NT2/D1 (cell line): ENCODE results near the gene PIR.

Experiments used
- DNase-seq: peaks from one replicate; pipeline ENCODE4 v3.0.0-alpha.2; 2011; ENCODE audit warnings: low read depth, low spot score
- H3K27me3 ChIP-seq: 2 replicates; pipeline ENCODE4 v1.6.0; 2011; ENCODE audit warnings: mild to moderate bottlenecking; ENCODE audit not compliant: insufficient read length, insufficient read depth
- H3K36me3 ChIP-seq: 2 replicates; pipeline ENCODE4 v1.6.1; 2011; ENCODE audit warnings: mild to moderate bottlenecking, low read length, mixed read lengths; ENCODE audit not compliant: insufficient read depth, insufficient read length
- H3K4me1 ChIP-seq: 2 replicates; pipeline ENCODE4 v1.5.1; 2011; ENCODE audit not compliant: insufficient read depth, insufficient read length
- H3K4me3 ChIP-seq: 2 replicates; pipeline ENCODE4 v1.5.1; 2011; ENCODE audit warnings: low read depth; ENCODE audit not compliant: insufficient read length
- H3K9ac ChIP-seq: 2 replicates; pipeline ENCODE4 v1.6.0; 2011; ENCODE audit warnings: low read depth; ENCODE audit not compliant: insufficient read length
- H3K9me3 ChIP-seq: 2 replicates; pipeline ENCODE4 v1.5.1; 2011; ENCODE audit warnings: mild to moderate bottlenecking, low read length; ENCODE audit not compliant: insufficient read depth
- SUZ12 ChIP-seq: IDR thresholded peaks from 2 replicates; pipeline ENCODE4 v1.6.1; 2011; ENCODE audit not compliant: insufficient read length, insufficient read depth; ENCODE audit errors: extremely low read depth
- YY1 ChIP-seq: IDR thresholded peaks from 2 replicates; pipeline ENCODE4 v1.6.1; 2011; ENCODE audit not compliant: insufficient read length, insufficient read depth
- ZNF274 ChIP-seq: IDR thresholded peaks from 2 replicates; pipeline ENCODE4 v1.6.1; 2011; ENCODE audit warnings: mild to moderate bottlenecking, low read depth, low read length

The PIR gene

DNA sequence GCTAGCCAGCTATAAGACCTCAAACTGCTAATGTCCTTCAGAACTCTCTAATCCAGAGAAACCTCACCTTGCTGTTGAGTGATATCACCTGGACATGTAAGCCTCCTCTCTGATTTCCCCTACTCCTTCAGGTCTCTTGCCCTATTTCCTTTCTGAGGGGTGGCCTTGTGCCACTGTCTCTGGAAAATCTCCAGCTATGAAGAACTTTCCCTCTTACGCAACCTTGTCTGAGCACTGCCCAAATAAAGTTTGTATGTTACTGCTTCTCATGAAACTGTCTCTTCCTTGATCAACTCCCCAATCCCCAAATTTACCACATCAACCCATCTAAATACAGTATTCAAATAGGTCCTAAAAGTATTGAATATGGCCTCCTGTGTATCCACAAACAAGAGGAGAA is 55.4 kb downstream of the PIR start:
- Histone ChIP-seq H3K9ac (no peak overlapping the region), H3K27me3 (peaks cover 9% of the 10 kb centered on the region), H3K4me1 (no peaks in the 10 kb centered on the region), H3K4me3 (no peak overlapping the region), H3K36me3 (peaks cover 3% of the 10 kb centered on the region), H3K9me3 (no peaks in the 10 kb centered on the region)
- DNase-seq, result no peak
- TF ChIP-seq ZNF274 (no peak), YY1 (no peak), SUZ12 (no peak)

DNA sequence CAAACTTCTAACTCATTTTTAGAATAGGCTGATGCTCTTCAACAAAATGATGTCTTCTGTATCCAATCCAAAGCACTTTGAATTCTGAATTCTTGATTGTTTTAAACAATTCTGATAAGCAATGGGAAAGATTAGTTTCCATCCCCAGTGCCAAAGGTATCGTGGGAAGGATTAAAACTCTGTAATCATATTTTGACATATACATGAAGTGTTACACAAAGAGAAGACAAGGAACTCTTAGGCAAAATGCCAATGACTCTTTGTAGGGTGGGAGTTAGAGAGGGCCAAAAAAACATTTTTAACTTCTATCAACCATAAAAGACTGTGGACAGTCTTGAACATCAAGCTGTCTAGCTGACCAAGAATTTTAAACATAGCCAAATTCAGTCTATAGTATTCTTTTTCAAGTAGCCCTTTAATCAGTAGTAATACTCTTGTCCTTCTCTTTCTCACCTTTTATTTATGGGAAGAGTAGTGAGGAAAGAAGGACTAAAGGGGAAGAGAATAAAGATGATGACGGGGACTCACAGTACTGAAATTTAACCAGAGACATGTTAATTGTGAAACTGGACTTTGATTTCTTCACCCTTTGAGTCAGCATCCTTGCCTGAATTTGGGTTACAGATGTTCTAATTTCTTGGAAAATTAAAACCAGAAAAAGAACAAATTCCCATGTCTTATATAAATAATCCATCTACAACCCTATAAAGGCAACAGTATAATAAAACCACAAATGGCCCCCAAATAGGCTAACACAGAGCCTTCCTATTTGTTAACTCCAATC is 57.1 kb downstream of the PIR start:
- no peak overlapping the region for H3K4me3 ChIP-seq
- no peaks in the 10 kb centered on the region for H3K4me1 ChIP-seq
- H3K36me3 ChIP-seq, result peaks cover 3% of the 10 kb centered on the region
- no peaks in the 10 kb centered on the region for H3K9me3 ChIP-seq
- no peak for DNase-seq
- TF ChIP-seq YY1, result no peak
- no peak for TF ChIP-seq ZNF274
- TF ChIP-seq SUZ12, result no peak
- H3K9ac ChIP-seq, result no peak overlapping the region
- H3K27me3 ChIP-seq, result peaks cover 9% of the 10 kb centered on the region

DNA sequence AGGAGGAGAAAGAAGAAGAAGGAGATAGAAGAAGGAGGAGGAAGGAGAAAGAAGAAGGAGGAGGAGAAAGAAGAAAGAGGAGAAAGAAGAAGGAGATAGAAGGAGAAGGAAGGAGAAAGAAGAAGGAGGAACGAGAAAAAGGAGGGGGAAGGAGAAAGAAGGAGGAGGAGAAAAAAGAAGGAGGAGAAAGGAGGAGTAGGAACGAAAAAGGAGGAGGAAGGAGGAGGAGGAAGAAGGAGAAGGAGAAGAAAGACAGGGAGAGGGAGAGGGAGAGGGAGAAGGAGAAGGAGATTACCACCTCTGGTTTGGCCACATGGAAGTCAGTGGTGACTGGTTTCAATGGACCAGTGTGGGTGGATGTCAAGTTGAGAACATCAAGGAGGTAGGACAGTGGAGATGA is 58.9 kb downstream of the PIR start:
- Histone ChIP-seq H3K27me3 (peaks cover 9% of the 10 kb centered on the region), H3K9ac (no peak overlapping the region), H3K9me3 (no peaks in the 10 kb centered on the region), H3K4me1 (no peaks in the 10 kb centered on the region), H3K4me3 (no peak overlapping the region), H3K36me3 (peaks cover 3% of the 10 kb centered on the region)
- no peak for DNase-seq
- TF ChIP-seq SUZ12, result no peak
- TF ChIP-seq ZNF274, result no peak
- TF ChIP-seq YY1, result no peak

DNA sequence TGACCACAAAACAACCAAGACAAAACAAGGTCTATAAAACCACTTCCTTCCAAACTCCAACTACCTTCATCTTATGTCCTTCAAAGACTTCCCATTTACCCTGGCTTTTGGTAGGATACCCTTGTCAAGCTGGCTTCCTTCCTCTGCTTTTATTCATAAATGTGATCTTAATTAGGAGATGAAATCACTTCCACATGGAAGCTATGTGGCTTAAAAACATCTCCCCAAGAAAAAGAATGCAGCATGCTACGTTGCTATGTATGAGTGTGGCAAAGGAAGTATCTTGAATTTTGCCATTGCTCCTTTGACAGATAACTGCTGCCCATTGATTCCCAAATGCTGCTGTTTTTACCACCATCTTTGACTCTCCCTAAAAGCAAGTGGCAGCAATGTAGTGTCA is 62.5 kb downstream of the PIR start:
- no peaks in the 10 kb centered on the region for H3K4me1 ChIP-seq
- no peak for TF ChIP-seq YY1
- TF ChIP-seq SUZ12, result no peak
- no peak for TF ChIP-seq ZNF274
- H3K9ac ChIP-seq, result no peak overlapping the region
- H3K4me3 ChIP-seq, result no peak overlapping the region
- H3K27me3 ChIP-seq, result peaks cover 9% of the 10 kb centered on the region
- H3K9me3 ChIP-seq, result no peaks in the 10 kb centered on the region
- DNase-seq, result no peak
- peaks cover 2% of the 10 kb centered on the region for H3K36me3 ChIP-seq

DNA sequence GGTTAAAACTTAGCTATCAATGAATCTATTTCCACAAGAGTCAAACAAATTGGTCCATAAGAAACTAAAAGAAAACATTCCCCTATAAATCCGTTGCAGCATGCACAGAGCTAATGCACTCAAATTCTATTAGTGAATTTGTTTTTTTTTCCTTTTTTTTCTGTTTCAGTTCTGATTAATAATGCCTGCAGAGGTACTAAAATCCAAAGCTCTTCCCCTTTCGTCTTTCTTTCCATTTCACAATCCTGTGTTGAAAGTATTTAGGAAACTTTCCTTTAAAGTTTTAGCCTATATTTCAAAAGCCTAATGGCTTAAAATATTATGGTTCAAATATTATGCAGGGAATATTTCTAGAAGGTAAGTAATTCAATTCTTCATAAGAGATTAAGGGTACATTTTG is 63.1 kb downstream of the PIR start:
- H3K9me3 ChIP-seq, result no peaks in the 10 kb centered on the region
- H3K27me3 ChIP-seq, result peaks cover 9% of the 10 kb centered on the region
- H3K4me1 ChIP-seq, result no peaks in the 10 kb centered on the region
- no peak overlapping the region for H3K9ac ChIP-seq
- DNase-seq, result no peak
- no peak for TF ChIP-seq YY1
- TF ChIP-seq ZNF274, result no peak
- TF ChIP-seq SUZ12, result no peak
- no peaks in the 10 kb centered on the region for H3K36me3 ChIP-seq
- H3K4me3 ChIP-seq, result no peak overlapping the region

DNA sequence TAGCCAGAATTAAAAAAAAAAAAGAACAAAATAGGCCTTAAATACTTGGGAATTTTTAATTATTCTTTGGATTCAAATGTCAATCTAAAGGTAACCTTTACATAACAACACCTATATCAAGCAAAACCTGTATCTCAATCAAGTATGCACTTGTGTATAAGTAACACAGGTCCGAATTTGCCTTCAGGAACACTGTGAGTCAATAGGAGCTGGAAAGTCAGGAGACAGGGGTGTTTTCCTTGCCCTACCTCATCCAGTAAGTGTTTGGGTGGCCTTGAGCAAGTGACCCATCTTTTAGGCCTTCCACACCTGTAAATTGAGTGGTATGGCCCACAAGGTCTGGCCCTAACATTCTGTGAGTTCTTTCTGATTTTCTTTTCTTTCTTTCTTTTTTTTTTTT is 68.1 kb downstream of the PIR start:
- no peak for DNase-seq
- H3K9me3 ChIP-seq, result no peaks in the 10 kb centered on the region
- H3K36me3 ChIP-seq, result no peaks in the 10 kb centered on the region
- no peak overlapping the region for H3K4me3 ChIP-seq
- no peak for TF ChIP-seq ZNF274
- H3K4me1 ChIP-seq, result no peaks in the 10 kb centered on the region
- H3K27me3 ChIP-seq, result no peaks in the 10 kb centered on the region
- no peak overlapping the region for H3K9ac ChIP-seq

DNA sequence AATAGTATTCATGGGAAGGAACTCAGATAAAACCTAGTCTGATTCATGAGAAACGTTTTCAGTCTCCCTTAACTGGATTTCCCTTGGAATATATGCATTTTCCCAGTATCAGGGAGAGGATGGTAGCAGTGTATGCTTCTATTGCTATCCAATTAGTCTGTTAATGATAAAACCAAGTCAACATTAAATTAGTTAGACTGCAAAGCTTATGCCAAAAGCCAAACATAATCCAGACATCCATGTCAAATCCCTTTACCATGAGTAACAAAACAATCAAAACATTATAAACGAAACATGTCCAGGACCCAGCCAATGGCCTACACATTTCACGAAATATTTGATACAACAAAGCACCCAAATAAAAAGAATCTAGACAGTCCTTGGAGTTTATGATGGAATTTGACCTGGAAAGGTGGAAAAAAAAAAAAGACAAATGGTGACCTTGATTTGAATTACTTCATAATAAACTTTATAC is 74.4 kb downstream of the PIR start:
- Histone ChIP-seq H3K36me3 (no peaks in the 10 kb centered on the region), H3K27me3 (no peaks in the 10 kb centered on the region), H3K9me3 (peaks cover 12% of the 10 kb centered on the region), H3K9ac (no peak overlapping the region), H3K4me1 (no peaks in the 10 kb centered on the region), H3K4me3 (no peak overlapping the region)
- TF ChIP-seq SUZ12 (no peak), YY1 (no peak), ZNF274 (no peak)
- DNase-seq, result no peak
